ES-I3 (cell line): Measurements from ENCODE around the gene SVIL.

Experiments used
- H3K36me3 ChIP-seq: 2 replicates; pipeline ENCODE4 v1.6.1; 2013; ENCODE audit warnings: mild to moderate bottlenecking, low read length, control low read depth, moderate library complexity; ENCODE audit not compliant: insufficient read depth
- H3K4me1 ChIP-seq: 2 replicates; pipeline ENCODE4 v1.6.1; 2013; ENCODE audit warnings: mild to moderate bottlenecking, control low read depth, low read length; ENCODE audit not compliant: insufficient read depth
- H3K9ac ChIP-seq: 2 replicates; pipeline ENCODE4 v1.6.1; 2013; ENCODE audit warnings: low read depth, mild to moderate bottlenecking, low read length, moderate library complexity
- H3K9me3 ChIP-seq: 2 replicates; pipeline ENCODE4 v1.6.1; 2013; ENCODE audit warnings: mild to moderate bottlenecking, low read length, moderate library complexity; ENCODE audit not compliant: control insufficient read depth, insufficient read depth

Gene SVIL

DNA sequence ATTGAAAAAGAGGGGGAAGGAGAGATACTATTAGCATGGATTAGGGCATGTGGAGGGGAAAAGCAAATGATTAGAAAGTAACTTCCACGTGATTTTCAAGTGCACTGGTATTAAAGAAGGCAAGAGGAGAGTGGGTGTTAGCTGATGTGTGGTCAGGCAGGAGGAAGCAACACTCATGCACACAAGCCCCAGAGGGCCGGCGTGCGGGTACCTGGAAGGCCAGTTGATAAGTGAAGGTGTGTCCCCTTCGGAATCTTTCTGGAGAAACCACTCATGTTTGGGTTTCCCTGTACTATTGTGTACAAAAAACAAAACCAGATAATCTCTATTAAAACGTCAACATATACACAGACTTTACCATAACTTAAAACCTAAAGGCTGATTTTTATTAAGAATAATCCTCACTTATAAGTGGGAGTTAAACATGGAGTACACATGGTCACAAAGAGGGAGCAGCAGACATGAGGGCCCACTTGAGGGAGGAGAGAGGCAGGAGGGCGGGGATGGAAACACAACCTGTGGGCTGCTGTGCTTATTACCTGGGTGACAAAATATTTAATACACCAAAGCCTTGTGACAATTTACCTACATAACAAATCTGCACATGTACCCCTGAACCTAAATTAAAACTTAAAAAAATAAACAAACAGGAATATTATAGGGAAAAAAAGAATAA lies 98.9 kb downstream of the SVIL start:
- Histone ChIP-seq H3K36me3 (peaks cover 2% of the 10 kb centered on the region; the same call in 1 of the 2 replicates), H3K9me3 (no peaks in the 10 kb centered on the region), H3K9ac (no peak overlapping the region), H3K4me1 (peaks cover 38% of the 10 kb centered on the region)

DNA sequence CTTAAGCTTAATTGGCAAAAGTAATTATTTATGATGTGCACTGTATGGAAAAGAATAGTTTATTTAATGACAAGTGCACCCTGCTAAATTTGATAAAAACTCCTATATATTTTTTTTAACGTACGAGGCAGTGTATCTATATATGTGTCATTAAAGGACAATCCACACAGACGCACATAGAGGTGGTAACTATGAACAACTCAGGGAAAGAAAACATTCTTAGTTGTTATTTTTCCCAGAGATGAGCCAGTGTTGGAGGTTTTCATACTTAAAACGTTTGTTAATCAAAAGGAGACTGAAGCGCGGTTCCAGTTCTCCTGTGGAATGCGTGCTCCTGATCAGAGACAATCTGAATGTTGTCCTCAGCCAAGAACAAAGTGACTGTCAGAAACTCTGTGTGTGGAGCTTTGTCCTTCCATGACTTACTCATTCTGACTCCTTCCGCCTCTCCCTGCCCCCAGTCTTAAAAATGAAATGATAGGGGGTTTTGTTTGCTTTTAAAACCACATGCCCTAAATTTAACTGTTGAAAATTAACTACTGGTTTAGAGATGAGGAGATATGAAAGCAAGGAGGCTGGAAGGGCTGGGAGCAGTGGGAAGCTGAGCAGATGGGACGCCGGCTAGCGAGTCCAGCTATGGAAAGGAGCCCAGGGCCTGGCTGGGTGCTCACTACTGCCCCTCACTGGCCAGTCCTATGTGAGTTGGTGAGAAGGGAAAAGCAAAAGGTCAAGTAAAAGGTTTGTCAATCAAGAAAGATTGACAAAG lies 99.6 kb downstream of the SVIL start:
- peaks cover 5% of the 10 kb centered on the region; the same call in 1 of the 2 replicates for H3K36me3 ChIP-seq
- H3K4me1 ChIP-seq: peaks cover 35% of the 10 kb centered on the region
- no peaks in the 10 kb centered on the region for H3K9me3 ChIP-seq
- H3K9ac ChIP-seq: no peak overlapping the region

GRCh38 chr10:29534590-29534989 lies 100.2 kb downstream of the SVIL start:
- Histone ChIP-seq H3K4me1 (peaks cover 29% of the 10 kb centered on the region), H3K9ac (no peak overlapping the region), H3K9me3 (no peaks in the 10 kb centered on the region), H3K36me3 (peaks cover 7% of the 10 kb centered on the region; the same call in 1 of the 2 replicates)

DNA sequence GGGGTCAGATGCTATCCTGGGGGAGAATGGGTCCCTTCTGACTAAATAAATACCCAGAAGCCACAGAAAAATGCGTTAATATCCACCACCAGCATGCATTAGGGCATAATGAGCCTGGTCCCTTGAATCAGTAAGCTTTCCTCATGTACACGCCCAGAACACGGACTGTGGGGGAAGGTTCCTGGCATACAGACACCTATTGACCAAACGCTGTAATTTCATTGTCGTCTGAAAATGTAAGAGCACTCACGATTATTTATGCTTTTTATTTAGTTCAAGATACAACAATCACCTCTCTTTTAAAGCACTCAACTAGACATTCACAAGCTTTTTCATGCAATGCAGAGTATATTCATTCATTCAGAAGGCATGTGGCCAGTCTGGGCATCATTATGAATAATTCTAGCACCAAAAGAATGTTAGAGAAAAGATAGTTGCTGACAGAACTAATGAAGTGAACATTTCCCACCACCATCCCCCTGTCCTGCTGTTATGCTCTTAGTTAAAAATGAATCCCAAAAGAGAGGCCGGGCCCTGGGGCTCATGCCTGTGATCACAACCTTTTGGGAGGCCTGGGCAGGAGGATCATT lies 101.0 kb downstream of the SVIL start:
- H3K9ac ChIP-seq: no peak overlapping the region
- peaks cover 24% of the 10 kb centered on the region for H3K4me1 ChIP-seq
- peaks cover 7% of the 10 kb centered on the region; the same call in 1 of the 2 replicates for H3K36me3 ChIP-seq
- no peaks in the 10 kb centered on the region for H3K9me3 ChIP-seq

- Histone ChIP-seq H3K36me3 (peaks cover 7% of the 10 kb centered on the region; the same call in 1 of the 2 replicates), H3K9me3 (no peaks in the 10 kb centered on the region), H3K4me1 (peaks cover 24% of the 10 kb centered on the region), H3K9ac (no peak overlapping the region)
Measured at GRCh38 chr10:29533046-29533445, 101.7 kb downstream of the SVIL start.

DNA sequence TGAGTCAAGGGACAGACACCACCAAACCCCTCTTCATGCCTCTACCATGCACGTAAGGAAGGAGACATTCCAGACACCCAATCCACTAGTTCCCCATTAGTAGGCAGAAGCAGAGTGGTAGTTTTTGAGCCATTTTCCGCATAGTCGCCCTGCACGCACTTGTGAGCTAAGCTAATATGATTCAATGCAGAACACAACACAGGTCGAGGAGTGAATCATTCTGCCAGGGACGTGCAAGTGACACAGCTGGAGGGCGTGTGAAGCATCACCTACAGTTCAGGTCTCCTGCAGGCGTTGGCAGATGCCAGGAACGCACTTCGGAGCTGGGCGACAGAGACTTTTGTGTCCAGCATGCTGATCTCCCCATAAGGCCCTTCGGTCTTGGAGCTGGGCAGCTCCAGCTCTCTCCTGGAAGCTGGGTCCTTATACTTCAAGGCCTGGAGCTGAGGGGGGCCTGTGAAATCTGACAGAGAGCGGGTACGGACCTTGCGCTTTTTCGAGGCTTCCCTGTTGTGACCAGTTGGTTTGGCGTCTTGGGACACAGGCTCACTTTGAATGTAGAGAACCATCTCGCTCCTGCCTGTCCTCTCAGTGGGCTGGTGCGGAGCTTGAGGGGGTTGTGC lies 102.4 kb downstream of the SVIL start:
- H3K36me3 ChIP-seq: peaks cover 7% of the 10 kb centered on the region; the same call in 1 of the 2 replicates
- no peak overlapping the region for H3K9ac ChIP-seq
- H3K4me1 ChIP-seq: peaks cover 24% of the 10 kb centered on the region
- no peaks in the 10 kb centered on the region for H3K9me3 ChIP-seq

DNA sequence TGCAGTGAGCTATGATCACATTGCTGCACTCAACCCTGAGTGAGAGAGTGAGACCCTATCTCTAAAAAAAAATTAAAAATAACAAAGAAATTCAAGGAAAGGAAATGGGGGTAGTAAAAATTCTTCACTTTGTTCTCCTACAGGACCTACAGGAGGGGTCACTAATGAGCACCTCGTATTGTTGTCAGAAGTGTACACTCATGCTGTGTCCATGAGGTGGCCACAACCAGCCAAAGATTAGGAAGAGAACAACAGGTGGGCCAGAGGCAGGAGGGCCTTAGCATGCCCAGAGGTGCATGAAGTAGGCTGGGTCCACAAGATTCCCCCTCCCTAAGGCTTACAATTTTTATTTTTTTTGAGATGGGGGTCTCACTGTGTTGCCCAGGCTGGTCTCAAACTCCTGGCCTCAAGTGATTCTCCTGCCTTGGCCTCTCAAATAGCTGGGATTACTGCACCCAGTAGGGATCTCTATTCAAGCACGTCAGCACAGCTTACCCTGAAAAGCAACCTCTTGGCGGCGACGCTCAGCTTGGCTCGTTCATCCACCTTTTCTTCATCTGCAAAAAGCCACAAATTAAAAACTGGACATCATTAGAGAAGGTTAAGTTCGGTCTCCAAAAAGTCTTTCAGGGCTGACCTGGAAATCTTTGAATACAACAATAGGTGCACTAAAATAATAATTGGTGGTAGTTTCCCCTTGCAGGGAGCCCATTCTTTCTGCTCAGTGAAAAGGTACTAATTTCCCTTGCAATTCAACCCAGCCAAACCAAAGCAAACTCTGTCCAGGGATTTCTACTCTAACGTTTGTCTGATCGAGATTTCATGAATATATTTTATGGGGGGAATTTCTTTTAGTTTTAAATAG lies 104.4 kb downstream of the SVIL start:
- Histone ChIP-seq H3K9ac (no peak overlapping the region), H3K4me1 (peaks cover 18% of the 10 kb centered on the region), H3K9me3 (no peaks in the 10 kb centered on the region), H3K36me3 (peaks cover 7% of the 10 kb centered on the region; the same call in 1 of the 2 replicates)

GRCh38 chr10:29529146-29529545 lies 105.6 kb downstream of the SVIL start:
- Histone ChIP-seq H3K36me3 (peaks cover 7% of the 10 kb centered on the region; the same call in 1 of the 2 replicates), H3K9ac (no peak overlapping the region), H3K9me3 (no peaks in the 10 kb centered on the region), H3K4me1 (peaks cover 9% of the 10 kb centered on the region)

GRCh38 chr10:29525762-29526161 lies 109.0 kb downstream of the SVIL start:
- H3K36me3 ChIP-seq: peaks cover 16% of the 10 kb centered on the region
- H3K9ac ChIP-seq: no peak overlapping the region
- no peaks in the 10 kb centered on the region for H3K4me1 ChIP-seq
- no peaks in the 10 kb centered on the region for H3K9me3 ChIP-seq

DNA sequence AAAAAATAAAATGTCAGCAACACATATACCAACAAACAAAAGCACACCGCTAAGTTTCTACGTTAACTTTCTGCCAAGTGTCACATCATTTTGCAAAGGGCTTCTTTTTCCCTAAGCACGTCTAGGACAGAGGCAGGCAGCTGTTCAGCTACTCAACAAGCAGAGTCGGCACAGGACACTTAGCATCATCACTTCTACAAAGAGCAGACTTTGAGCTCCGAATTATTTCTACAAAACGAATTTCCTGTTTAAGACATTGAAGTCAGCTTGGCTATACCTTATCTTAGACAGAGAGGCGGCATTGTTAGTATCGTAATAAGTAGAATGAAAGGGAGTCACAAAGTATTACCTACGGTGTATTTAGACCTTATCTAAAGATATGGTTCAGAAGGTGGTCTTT lies 110.1 kb downstream of the SVIL start:
- Histone ChIP-seq H3K9me3 (no peaks in the 10 kb centered on the region), H3K36me3 (peaks cover 12% of the 10 kb centered on the region), H3K9ac (no peak overlapping the region), H3K4me1 (no peaks in the 10 kb centered on the region)

- Histone ChIP-seq H3K9ac (no peak overlapping the region), H3K36me3 (peaks cover 12% of the 10 kb centered on the region)
Measured at GRCh38 chr10:29524294-29524693, 110.5 kb downstream of the SVIL start.

GRCh38 chr10:29522918-29523317 lies 111.9 kb downstream of the SVIL start:
- H3K9ac ChIP-seq: no peak overlapping the region
- H3K9me3 ChIP-seq: no peaks in the 10 kb centered on the region
- peaks cover 12% of the 10 kb centered on the region for H3K36me3 ChIP-seq

More at GRCh38 chr10:29524294-29524693, 110.5 kb downstream of the SVIL start:
- Histone ChIP-seq H3K4me1 (no peaks in the 10 kb centered on the region), H3K9me3 (no peaks in the 10 kb centered on the region)

DNA sequence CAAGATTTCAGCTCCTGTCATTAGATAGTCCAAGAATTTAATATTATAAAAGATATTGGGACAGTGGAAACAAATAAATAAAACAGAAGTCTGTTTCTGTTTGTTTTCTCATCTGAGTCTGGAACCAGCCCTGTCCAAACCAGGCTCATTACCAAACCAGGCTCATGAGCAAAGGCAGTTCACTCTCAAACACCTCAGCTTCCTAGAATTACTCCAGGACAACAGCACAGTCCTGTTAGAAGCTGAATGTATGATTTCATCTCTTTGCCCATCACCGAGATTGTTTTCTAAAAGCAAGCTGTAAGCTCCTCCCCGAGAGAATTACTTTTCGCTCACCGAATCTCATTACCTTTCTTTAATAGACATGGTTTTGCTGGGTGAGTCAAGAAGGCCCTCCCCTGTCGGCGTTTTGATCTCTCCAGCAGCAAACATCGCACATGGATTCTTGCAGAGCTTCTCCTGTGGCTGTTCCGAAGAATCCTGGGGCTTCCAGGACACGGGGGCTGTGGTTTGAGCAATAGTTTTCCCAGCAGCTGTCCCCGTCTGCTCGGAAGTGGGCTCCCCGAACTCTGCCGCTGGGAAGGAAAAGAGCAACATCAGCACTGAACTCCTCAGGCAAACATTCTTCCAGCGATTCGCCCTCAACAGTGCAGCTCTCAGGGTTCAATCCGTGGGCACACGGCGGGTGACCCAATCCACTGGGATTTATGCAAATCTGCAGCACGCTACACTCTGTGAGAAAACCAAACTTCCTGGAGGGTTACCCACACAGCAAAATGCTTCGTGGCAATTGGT lies 112.5 kb downstream of the SVIL start:
- no peaks in the 10 kb centered on the region for H3K4me1 ChIP-seq
- no peak overlapping the region for H3K9ac ChIP-seq
- peaks cover 12% of the 10 kb centered on the region; the same call in 1 of the 2 replicates for H3K36me3 ChIP-seq
- no peaks in the 10 kb centered on the region for H3K9me3 ChIP-seq

More at GRCh38 chr10:29522918-29523317, 111.9 kb downstream of the SVIL start:
- no peaks in the 10 kb centered on the region for H3K4me1 ChIP-seq
